Measurements from ENCODE around the gene CCL27.

- TF ChIP-seq EP300 (IDR thresholded peaks at IDR 0.05) = no peak
- no peak for TF ChIP-seq POLR2A (IDR thresholded peaks at IDR 0.05; ENCODE audit: low read depth)
- no peak for TF ChIP-seq CTCF (IDR thresholded peaks at IDR 0.05)
- no peak for TF ChIP-seq POLR2AphosphoS5 (IDR thresholded peaks at IDR 0.05)
Measured at GRCh38 chr9:34627716-34628655, 34.5 kb downstream of the CCL27 start.
